ENCODE measurements around the gene RAP1GAP.

- TF ChIP-seq POLR2A (IDR thresholded peaks at IDR 0.05): no peak
- no peak for TF ChIP-seq CTCF (IDR thresholded peaks at IDR 0.05)
Measured at GRCh38 chr1:21674957-21675356, 5.8 kb upstream of the RAP1GAP start.
